GM23338 (cell line): ENCODE results near the gene DDIT3.

Experiments
- CTCF ChIP-seq, 2 experiments: fragments of 200-600 bp in 1 of 2; sonication (generic) in 1 of 2; conservative IDR thresholded peaks; 2 replicates each; pipeline versions ENCODE4 v1.5.1 to v1.6.1; 2016 to 2017; ENCODE audit warnings: antibody characterized with exemption in 2 of 2, low read depth in 2 of 2, mild to moderate bottlenecking in 2 of 2, moderate library complexity in 1 of 2
- EZH2 ChIP-seq: fragments of 200-600 bp; sonication (generic); IDR thresholded peaks from one replicate; pipeline ENCODE4 v1.8.0; 2017; ENCODE audit warnings: antibody characterized with exemption, mild to moderate bottlenecking, low read depth; ENCODE audit not compliant: unreplicated experiment
- EZH2phosphoT487 ChIP-seq: fragments of 200-600 bp; sonication (generic); IDR thresholded peaks from one replicate; pipeline ENCODE4 v1.8.1; 2018; ENCODE audit warnings: antibody characterized with exemption; ENCODE audit not compliant: unreplicated experiment
- JUNB ChIP-seq: IDR thresholded peaks from one replicate; pipeline ENCODE4 v1.6.1; 2016; ENCODE audit warnings: antibody characterized with exemption; ENCODE audit not compliant: unreplicated experiment
- NANOG ChIP-seq: IDR thresholded peaks from 2 replicates; pipeline ENCODE4 v1.6.1; 2016; ENCODE audit warnings: antibody characterized with exemption, borderline replicate concordance
- POLR2AphosphoS5 ChIP-seq: IDR thresholded peaks from 2 replicates; pipeline ENCODE4 v1.6.1; 2016; ENCODE audit warnings: antibody characterized with exemption, low read depth
- REST ChIP-seq: IDR thresholded peaks from one replicate; pipeline ENCODE4 v1.6.1; 2018; ENCODE audit warnings: antibody characterized with exemption; ENCODE audit not compliant: unreplicated experiment
- TF ChIP-seq, protein P1 (sequence below): IDR thresholded peaks from 2 replicates; pipeline ENCODE4 v1.6.1; 2016; ENCODE audit warnings: antibody characterized with exemption

- TF ChIP-seq CTCF (conservative IDR thresholded peaks at IDR 0.05; ENCODE audit: low read depth in 2 of 2): no peak
- TF ChIP-seq POLR2AphosphoS5: no peak
- TF ChIP-seq, protein P1, sequence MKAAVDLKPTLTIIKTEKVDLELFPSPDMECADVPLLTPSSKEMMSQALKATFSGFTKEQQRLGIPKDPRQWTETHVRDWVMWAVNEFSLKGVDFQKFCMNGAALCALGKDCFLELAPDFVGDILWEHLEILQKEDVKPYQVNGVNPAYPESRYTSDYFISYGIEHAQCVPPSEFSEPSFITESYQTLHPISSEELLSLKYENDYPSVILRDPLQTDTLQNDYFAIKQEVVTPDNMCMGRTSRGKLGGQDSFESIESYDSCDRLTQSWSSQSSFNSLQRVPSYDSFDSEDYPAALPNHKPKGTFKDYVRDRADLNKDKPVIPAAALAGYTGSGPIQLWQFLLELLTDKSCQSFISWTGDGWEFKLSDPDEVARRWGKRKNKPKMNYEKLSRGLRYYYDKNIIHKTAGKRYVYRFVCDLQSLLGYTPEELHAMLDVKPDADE: no peak
- no peak for TF ChIP-seq JUNB
- TF ChIP-seq NANOG: no peak
- no peak for TF ChIP-seq EZH2
- TF ChIP-seq EZH2phosphoT487: no peak
- no peak for TF ChIP-seq REST
Measured at GRCh38 chr12:57568838-57569237, 48.5 kb upstream of the DDIT3 start.
